NOMO-1 treated with DMSO at 0.1 percent for 48 hours (cell line): ENCODE results near the gene PSMA6.
"Not testable (repeated sequence)": the region's sequence is repeated elsewhere in the genome, so short reads cannot be mapped to it uniquely, and the experiment has no call there.

ENCODE experiments used
- DNase-seq: peaks from one replicate; lab custom pipeline; 2025; ENCODE audit not compliant: unreplicated experiment; lab: John Stamatoyannopoulos, UW

The PSMA6 gene

DNA sequence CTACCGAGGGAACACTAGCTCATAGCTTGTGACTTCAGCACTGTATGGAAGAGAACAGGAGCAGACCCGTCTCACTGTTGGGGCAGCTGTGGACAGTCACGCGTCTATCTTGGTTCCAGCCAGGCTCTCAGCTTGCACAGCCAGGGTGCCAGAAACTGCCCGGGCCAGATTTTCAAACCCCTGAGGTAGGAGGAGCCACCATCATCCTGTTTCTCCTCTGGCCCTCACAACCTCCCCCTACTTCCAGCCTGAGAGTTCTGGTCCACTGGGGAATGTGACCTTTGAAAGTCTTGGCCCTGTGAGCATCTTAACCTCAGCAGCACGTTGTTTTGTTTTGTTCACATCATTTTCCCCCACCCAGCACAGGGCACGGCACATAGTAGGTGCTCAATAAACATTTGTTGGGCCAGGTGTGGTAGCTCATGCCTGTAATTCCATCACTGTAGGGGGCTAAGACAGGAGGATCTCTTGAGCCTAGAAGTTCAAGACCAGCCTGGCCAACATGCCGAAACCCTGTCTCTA is 50.4 kb downstream of the PSMA6 start:
- DNase-seq, result no peak

DNA sequence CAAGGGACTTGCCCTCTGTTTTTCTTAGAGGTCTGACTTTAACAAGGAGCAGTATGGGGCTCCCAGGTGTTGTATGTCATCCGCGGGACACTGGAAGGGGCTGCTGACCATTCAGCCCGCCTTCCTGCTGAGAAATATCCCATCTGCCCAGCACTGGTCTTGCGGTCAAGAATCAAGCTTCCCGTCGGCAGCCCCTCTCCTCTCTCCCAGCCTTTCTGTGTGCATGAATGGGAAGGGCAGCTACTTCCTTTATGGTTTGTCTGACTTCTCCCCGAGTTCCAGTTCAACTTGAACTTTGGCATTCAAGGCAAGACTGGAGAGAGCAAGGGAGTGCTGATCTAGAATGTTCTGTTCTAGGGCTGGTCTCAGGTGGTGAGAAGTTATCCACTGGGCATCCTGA is 51.5 kb downstream of the PSMA6 start:
- no peak for DNase-seq

DNA sequence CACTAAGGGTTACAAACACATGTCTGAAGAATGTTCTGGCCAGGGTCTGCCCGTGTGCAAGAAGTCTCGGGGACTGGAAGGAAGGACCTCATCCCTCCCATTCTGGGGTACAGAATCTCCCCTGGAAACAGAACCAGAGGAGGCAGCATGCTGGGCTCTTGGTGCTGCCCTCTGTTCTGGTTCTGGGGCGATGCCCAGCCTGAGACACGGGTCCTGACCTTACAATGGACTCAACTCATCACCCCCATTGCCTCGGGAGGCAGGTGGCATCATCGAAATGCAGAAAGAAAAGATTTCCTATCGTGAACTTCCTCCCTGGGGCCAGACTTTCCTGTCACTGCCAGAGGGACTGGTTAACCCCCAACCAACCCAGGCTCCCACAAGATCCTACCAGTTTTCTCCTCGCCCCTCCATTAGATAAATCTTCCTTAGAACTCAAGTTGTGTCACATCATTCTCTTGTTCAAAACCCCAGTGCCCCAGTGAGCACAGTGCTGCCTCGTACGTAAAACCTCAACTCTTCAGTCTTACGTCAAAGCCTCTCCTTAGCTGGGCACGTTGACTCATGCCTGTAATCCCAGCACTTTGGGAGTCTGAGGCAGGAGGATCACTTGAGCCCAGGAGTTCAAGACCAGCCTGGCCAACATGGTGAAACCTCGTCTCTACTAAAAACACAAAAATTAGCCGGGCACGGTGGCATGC is 52.1 kb downstream of the PSMA6 start:
- DNase-seq, result no peak

DNA sequence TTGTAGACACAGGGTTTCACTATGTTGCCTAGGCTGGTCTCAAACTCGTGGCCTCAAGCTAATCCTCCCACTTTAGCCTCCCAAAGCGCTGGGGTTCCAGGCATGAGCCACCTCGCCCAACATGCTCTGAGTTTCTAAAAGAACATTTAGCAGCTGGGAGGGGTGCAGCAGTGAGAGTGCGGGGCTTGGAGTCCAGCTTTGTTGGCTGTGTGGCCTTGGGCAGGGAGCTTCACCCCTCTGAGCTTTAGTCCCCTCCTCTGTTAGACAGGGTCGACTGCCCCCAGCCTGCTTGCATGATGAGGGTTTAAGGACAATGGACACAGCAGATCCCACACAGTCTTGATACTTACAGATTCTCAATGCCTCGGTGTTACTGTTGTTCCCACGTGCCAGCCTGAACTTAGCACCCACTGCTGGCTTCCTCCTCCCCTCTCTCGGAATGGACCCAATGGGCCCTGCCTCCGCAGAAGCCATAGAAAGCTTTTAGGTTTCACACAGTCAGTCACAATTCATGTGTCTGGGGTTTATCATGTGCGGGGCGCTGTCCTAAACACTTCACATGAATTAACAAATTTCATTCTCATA is 54.6 kb downstream of the PSMA6 start:
- DNase-seq, result no peak

DNA sequence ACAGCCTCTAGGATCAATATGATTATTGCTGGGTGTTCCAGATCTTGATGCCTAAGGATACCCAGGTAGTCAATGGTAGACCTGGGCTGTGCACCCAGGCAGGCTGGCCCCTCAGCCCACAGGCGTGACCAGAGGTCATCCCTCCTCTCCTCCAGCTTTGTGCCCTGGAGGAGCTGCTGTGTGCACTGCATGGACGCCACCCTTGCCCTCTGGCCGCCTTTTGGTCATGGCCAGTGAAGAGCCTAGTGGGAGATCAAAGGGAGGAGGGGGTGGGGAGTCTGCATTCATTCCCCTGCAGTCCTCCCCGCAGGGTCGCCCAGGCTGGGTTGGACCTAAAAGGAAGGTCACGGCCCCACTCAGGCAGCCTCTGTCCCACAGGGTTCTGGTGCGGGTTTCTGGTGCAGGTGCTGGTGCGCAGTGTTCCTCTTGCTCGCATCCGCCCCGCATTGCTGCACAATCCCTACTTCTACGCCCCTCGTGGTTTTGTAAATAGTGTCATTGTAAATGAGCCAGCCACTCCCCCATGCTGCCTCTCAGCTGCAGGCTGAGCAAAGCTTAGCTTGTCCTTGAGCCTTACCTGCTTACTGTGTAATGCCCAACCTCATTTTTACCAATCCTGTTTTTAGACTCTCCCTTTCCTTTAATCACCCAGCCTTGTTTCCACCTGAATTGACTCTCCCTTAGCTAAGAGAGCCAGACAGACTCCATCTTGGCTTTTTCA is 55.3 kb downstream of the PSMA6 start:
- no peak for DNase-seq

GRCh38 chr14:35348044-35348380 is 55.8 kb downstream of the PSMA6 start:
- not testable (repeated sequence) for DNase-seq

DNA sequence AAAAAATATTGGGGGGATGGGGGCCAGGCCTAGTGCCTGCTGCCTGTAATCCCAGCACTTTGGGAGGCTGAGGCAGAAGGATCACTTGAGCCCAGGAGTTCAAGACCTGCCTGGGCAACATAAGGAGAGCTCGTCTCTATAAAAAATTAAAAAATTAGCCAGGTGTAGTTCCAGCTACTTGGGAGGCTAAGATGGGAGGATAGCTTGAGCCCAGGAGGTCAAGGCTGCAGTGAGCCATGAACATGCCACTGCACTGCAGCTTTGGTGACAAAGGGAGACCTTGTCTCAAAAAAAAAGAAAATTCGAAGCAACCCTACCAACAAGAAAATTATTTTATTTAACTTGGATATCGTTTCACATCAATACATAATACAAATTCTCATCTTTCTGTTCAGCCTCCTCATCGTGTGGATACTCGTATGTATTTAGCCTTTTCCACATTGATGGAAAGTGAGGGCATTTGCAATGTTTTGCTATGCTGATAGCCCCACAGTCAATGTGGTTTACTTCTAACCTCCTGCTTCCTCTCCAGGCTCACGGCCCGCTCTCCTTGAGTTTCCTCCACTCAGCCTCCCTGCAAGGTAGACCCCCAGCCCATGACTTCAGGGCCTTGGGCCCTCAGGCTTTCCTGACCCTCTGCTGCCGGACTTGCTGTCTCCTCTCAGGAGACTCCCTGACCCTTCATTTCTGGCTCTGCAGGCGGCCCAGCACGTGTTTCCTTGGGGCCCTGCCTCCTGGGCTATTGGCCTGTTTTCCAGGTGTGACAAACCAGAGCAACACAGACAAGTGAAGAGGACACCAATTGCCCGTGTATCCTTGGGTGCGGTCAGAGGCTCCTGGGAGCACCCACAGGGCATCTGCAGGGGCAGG is 57.5 kb downstream of the PSMA6 start:
- no peak for DNase-seq

DNA sequence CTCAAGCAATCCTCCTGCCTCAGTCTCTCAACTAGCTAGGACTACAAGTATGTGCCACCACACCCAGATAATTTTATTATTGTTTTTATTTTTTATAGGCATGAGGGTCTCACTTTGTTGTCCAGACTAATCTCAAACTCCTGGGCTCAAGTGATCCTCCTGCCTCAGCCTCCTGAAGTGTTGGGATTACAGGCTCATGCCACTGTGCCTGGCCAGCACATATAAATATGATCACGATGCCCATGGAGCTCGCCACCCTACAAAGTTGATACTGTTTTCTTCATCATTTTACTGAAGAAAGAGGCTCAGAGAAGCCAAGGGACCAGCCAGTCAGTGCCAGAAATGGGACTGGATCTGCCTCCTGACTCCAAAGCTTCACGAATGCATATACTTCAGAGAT is 59.3 kb downstream of the PSMA6 start:
- no peak for DNase-seq

DNA sequence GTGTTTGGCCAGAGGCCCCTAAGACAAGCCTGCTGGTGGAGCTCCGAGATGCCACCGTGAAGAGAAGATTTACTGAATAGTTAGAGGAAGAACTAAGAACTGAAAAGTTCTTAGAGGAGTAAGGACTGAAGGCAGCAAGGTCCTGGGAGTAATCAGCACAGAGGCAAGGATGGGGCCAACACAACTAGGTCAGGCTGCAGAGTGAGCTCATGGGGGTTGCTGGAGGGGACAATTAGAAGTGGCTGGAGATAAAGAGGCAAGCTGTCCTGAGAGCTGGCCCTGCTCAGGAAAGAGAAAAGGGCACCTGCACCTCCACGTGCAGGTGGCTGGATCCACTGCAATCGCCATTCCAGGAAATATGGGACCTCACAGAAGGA is 59.7 kb downstream of the PSMA6 start:
- DNase-seq, result no peak

GRCh38 chr14:35352274-35353233 is 60.4 kb downstream of the PSMA6 start:
- peak; percentile 20 for DNase-seq

GRCh38 chr14:35353409-35354172 is 61.4 kb downstream of the PSMA6 start:
- DNase-seq, result no peak

GRCh38 chr14:35355235-35355634 is 63.1 kb downstream of the PSMA6 start:
- DNase-seq, result not testable (repeated sequence)

GRCh38 chr14:35355981-35356841 is 64.0 kb downstream of the PSMA6 start:
- DNase-seq, result no peak

- DNase-seq, result not testable (repeated sequence)
Measured at GRCh38 chr14:35359655-35360054, 67.5 kb downstream of the PSMA6 start.

- DNase-seq, result no peak
Measured at GRCh38 chr14:35361141-35361480, 68.9 kb downstream of the PSMA6 start.

GRCh38 chr14:35362450-35362849 is 70.3 kb downstream of the PSMA6 start:
- DNase-seq, result no peak

- no peak for DNase-seq
Measured at GRCh38 chr14:35362911-35363374, 70.8 kb downstream of the PSMA6 start.
